Esophagus squamous epithelium (tissue), 4 donors: ENCODE results near the gene ZNF407.

Experiments used
- POLR2A ChIP-seq, 4 donors: fragments of 450-650 bp; IDR thresholded peaks; one replicate each; pipeline ENCODE4 v1.6.1; 2017; ENCODE audit warnings: antibody characterized with exemption in 4 of 4, mild to moderate bottlenecking in 4 of 4, moderate library complexity in 3 of 4
- TF ChIP-seq, protein P1 (sequence below), 6 experiments: fragments of 450-650 bp in 4 of 6; fragments of 200-600 bp in 2 of 6; sonication (generic) in 2 of 6; IDR thresholded peaks; one replicate each; pipeline ENCODE4 v1.5.1; 2016 to 2019; ENCODE audit warnings: antibody characterized with exemption in 6 of 6, mild to moderate bottlenecking in 4 of 6, moderate library complexity in 4 of 6

DNA sequence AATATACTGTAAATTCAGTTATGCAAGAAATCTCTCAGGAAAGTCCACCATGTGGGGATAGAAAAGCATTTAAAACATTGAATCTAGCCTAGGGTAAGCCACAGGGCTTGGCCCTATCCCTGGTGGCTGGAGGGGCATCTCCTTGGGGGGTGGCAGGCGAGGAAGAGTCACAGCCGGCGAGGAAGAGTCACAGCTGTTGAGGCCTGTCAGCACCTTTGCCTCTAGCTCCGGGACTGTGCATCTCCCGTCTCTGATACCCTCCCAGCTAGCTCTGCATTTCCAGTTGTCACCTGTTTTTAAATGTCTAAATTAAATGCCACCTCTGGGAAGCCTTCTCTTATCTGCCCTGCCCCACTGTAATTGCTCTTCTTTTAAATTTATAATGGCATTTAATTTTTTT, 276.7 kb downstream of the ZNF407 start:
- TF ChIP-seq POLR2A (IDR thresholded peaks at IDR 0.05), result no peak
- TF ChIP-seq, protein P1, sequence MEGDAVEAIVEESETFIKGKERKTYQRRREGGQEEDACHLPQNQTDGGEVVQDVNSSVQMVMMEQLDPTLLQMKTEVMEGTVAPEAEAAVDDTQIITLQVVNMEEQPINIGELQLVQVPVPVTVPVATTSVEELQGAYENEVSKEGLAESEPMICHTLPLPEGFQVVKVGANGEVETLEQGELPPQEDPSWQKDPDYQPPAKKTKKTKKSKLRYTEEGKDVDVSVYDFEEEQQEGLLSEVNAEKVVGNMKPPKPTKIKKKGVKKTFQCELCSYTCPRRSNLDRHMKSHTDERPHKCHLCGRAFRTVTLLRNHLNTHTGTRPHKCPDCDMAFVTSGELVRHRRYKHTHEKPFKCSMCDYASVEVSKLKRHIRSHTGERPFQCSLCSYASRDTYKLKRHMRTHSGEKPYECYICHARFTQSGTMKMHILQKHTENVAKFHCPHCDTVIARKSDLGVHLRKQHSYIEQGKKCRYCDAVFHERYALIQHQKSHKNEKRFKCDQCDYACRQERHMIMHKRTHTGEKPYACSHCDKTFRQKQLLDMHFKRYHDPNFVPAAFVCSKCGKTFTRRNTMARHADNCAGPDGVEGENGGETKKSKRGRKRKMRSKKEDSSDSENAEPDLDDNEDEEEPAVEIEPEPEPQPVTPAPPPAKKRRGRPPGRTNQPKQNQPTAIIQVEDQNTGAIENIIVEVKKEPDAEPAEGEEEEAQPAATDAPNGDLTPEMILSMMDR (IDR thresholded peaks at IDR 0.05), result no peak
